Muscle layer of duodenum (tissue), 2 donors: ENCODE results near the gene THSD7A.

ENCODE experiments used
- H3K27ac ChIP-seq: one replicate; pipeline ENCODE4 v1.7.0; 2013; ENCODE audit warnings: mild to moderate bottlenecking, low read length
- H3K27me3 ChIP-seq: one replicate; pipeline ENCODE4 v1.7.0; 2013; ENCODE audit warnings: low read depth, mild to moderate bottlenecking, control low read depth, low read length
- H3K36me3 ChIP-seq, 2 donors: one replicate each; pipeline ENCODE4 v1.7.0; 2013; ENCODE audit warnings: low read length in 2 of 2, control low read depth in 1 of 2, mild to moderate bottlenecking in 1 of 2; ENCODE audit not compliant: insufficient read depth in 2 of 2, control insufficient read depth in 1 of 2
- H3K4me1 ChIP-seq, 2 donors: one replicate each; pipeline ENCODE4 v1.7.0; 2013; ENCODE audit warnings: low read length in 2 of 2, mild to moderate bottlenecking in 2 of 2, control low read depth in 1 of 2, moderate library complexity in 1 of 2; ENCODE audit not compliant: insufficient read depth in 2 of 2, control insufficient read depth in 1 of 2
- H3K4me3 ChIP-seq, 2 donors: one replicate each; pipeline ENCODE4 v1.7.0; 2013; ENCODE audit warnings: low read length in 2 of 2, low read depth in 1 of 2, mild to moderate bottlenecking in 1 of 2
- H3K9me3 ChIP-seq, 2 donors: one replicate each; pipeline ENCODE4 v1.7.0; 2013; ENCODE audit warnings: low read length in 2 of 2, control low read depth in 1 of 2, mild to moderate bottlenecking in 1 of 2; ENCODE audit not compliant: control insufficient read depth in 1 of 2
- donor health status: healthy.

THSD7A gene

DNA sequence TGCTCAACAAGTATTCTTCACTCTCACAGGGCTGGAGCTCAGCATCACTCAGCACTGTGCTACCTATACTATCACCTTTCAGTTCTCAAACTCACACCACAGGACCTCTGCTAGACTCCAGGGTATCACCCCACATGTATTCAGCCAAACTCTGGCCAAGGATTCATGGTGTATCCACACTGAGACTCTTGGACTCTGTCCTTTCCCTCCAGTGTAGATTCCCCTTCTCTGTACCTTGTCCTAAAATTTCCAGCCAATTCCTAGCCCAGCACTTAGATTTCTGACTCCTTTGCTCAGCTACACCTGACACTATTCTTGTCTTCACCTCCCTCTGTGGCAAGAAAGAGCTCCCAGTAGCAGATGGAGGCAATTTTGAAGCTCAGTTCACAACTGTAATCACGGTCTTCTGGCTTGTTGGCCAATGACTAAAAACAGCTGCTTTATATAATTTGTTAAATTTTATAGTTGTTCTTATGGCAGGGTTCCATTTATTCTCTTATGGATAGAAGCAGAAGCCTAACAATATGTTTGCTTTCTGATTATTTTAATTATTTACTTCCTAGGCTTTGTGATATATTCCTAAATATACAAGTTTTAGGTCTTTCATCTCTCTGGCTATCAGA is 258.8 kb downstream of the THSD7A start:
- Histone ChIP-seq H3K27me3 (no peaks in the 10 kb centered on the region), H3K4me1 (no peaks in the 10 kb centered on the region), H3K27ac (no peak overlapping the region), H3K9me3 (no peaks in the 10 kb centered on the region), H3K36me3 (no peaks in the 10 kb centered on the region), H3K4me3 (no peak overlapping the region)

DNA sequence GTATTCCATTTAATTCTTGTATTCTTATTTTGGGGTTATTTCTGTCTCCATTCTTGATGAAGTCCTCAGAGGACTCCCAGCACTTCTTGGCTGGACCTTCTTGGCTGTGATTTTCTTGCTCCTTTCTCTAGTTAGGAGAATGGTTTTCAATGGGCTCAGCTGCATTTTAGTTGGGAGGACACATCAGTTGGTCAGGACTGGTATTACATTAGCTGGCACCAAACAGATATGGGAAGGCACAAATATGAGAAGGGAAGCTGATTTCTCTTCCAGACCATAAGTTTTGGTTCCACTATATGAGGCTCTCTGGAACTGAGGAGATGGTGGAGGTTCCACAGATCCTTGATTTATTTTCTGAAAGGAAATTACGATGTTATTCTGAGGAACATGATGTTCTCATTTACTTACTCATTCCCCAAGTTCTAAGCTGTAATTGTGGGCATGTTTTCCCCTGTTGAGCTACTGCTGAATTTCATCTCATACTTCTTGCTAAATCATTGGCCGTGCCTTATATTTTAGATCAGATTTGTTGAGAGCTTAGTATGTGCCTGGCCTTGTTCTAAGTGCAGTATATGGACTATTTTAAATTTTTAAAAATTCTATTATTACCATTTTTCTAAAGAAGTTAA is 261.0 kb downstream of the THSD7A start:
- Histone ChIP-seq H3K9me3 (no peaks in the 10 kb centered on the region), H3K27me3 (no peaks in the 10 kb centered on the region), H3K27ac (no peak overlapping the region), H3K4me1 (no peaks in the 10 kb centered on the region), H3K36me3 (no peaks in the 10 kb centered on the region), H3K4me3 (no peak overlapping the region)

GRCh38 chr7:11570205-11570604 is 261.8 kb downstream of the THSD7A start:
- no peak overlapping the region for H3K4me3 ChIP-seq
- no peak overlapping the region for H3K27ac ChIP-seq
- H3K4me1 ChIP-seq: no peaks in the 10 kb centered on the region
- H3K36me3 ChIP-seq: no peaks in the 10 kb centered on the region
- H3K9me3 ChIP-seq: no peaks in the 10 kb centered on the region
- H3K27me3 ChIP-seq: no peaks in the 10 kb centered on the region

GRCh38 chr7:11567571-11567970 is 264.4 kb downstream of the THSD7A start:
- no peak overlapping the region for H3K27ac ChIP-seq
- no peaks in the 10 kb centered on the region for H3K36me3 ChIP-seq
- H3K27me3 ChIP-seq: no peaks in the 10 kb centered on the region
- H3K4me1 ChIP-seq: no peaks in the 10 kb centered on the region
- no peak overlapping the region for H3K4me3 ChIP-seq
- no peaks in the 10 kb centered on the region for H3K9me3 ChIP-seq

- no peaks in the 10 kb centered on the region for H3K9me3 ChIP-seq
Measured at GRCh38 chr7:11557627-11558026, 274.4 kb downstream of the THSD7A start.

DNA sequence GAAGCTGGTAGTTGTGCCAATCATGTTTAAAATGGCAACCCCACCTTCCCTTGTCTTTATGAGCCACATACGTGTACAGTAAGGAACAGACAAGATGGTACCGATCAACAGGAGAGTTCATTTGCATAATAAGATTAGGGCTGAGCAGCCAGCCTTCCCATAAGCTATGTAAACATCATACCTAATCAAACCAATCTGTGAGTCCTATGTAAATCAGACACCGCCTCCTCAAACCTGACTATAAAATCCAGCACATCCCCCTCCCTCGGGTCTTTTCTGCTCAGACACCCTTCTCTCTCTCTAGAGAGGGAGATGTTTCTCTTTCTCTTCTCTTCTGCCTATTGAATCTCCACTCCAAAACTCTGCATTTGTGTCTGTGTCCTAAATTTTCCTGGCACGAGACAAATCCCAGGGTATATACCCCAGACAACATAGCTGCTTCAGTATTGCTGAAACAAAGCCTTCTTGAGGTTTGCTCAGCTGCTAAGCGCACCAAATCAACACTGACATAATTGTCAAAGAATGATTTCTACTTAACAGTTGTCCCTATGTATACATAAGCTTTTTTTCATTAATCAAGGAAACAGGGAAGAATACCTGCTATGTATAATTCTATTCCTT is 279.2 kb downstream of the THSD7A start:
- Histone ChIP-seq H3K4me3 (no peak overlapping the region), H3K36me3 (no peaks in the 10 kb centered on the region), H3K4me1 (no peaks in the 10 kb centered on the region), H3K27me3 (no peaks in the 10 kb centered on the region), H3K9me3 (no peaks in the 10 kb centered on the region), H3K27ac (no peak overlapping the region)

More at GRCh38 chr7:11557627-11558026, 274.4 kb downstream of the THSD7A start:
- Histone ChIP-seq H3K27ac (no peak overlapping the region), H3K36me3 (no peaks in the 10 kb centered on the region), H3K4me1 (no peaks in the 10 kb centered on the region), H3K4me3 (no peak overlapping the region), H3K27me3 (no peaks in the 10 kb centered on the region)

DNA sequence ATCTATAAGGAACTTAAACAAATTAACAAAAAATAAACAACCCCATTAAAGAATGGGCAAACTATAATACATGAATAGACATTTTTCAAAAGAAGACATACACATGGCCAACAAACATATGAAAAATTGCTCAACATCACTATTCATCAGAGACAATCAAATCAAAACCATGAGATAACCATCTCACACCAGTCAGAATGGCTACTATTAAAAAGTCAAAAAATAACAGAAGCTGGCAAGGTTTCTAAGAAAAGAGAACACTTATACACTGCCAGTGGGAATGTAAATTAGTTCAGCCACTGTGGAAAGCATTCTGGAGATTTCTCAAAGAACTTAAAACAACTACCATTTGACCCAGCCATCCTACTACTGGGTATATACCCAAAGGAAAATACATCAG is 280.5 kb downstream of the THSD7A start:
- H3K36me3 ChIP-seq: no peaks in the 10 kb centered on the region
- no peak overlapping the region for H3K27ac ChIP-seq
- no peaks in the 10 kb centered on the region for H3K9me3 ChIP-seq
- H3K4me1 ChIP-seq: no peaks in the 10 kb centered on the region
- no peak overlapping the region for H3K4me3 ChIP-seq
- H3K27me3 ChIP-seq: no peaks in the 10 kb centered on the region

- Histone ChIP-seq H3K4me3 (no peak overlapping the region), H3K9me3 (no peaks in the 10 kb centered on the region), H3K27me3 (no peaks in the 10 kb centered on the region), H3K4me1 (no peaks in the 10 kb centered on the region), H3K36me3 (no peaks in the 10 kb centered on the region), H3K27ac (no peak overlapping the region)
Measured at GRCh38 chr7:11548532-11548931, 283.5 kb downstream of the THSD7A start.

DNA sequence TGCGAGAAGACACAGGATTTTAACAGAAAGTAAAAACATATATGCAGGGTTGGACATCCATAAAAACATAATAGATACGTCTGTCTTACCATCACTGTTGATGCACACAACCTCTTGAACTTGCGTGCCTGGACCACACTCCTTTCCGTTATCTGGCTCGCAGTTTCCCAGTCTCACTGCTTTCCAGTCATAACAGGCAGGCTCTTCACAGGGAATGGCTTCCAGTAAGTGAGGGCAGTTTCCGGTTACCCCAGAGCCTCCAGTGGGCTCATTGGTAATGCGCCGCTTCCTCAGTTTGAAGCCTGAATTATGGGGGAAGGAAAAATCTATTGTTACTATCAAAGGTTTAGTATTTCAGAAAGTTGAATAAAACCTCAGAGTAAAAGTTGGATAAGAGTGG is 290.7 kb downstream of the THSD7A start:
- Histone ChIP-seq H3K27me3 (no peaks in the 10 kb centered on the region), H3K4me1 (no peaks in the 10 kb centered on the region), H3K36me3 (no peaks in the 10 kb centered on the region)

GRCh38 chr7:11540271-11540761 is 291.7 kb downstream of the THSD7A start:
- Histone ChIP-seq H3K36me3 (no peaks in the 10 kb centered on the region), H3K27me3 (no peaks in the 10 kb centered on the region), H3K9me3 (no peaks in the 10 kb centered on the region), H3K27ac (no peak overlapping the region), H3K4me3 (no peak overlapping the region), H3K4me1 (no peaks in the 10 kb centered on the region)

More for the DNA sequence above, 290.7 kb downstream of the THSD7A start:
- no peaks in the 10 kb centered on the region for H3K9me3 ChIP-seq
- no peak overlapping the region for H3K4me3 ChIP-seq
- H3K27ac ChIP-seq: no peak overlapping the region

- Histone ChIP-seq H3K4me1 (no peaks in the 10 kb centered on the region), H3K9me3 (no peaks in the 10 kb centered on the region), H3K36me3 (no peaks in the 10 kb centered on the region), H3K4me3 (no peak overlapping the region), H3K27ac (no peak overlapping the region), H3K27me3 (no peaks in the 10 kb centered on the region)
Measured at GRCh38 chr7:11539853-11540252, 292.1 kb downstream of the THSD7A start.
